Upper lobe of left lung (tissue), 6 donors: ENCODE measurements around the gene RBMS1. TPM values are rescaled to one million over a fixed set of nuclear protein-coding genes. Genes with fewer than 3 reads are reported as not detected.

ENCODE experiments used
- ATAC-seq, 2 donors: fragments of 200-7000 bp; cut with Tn5 transposase; one replicate each; pipeline ENCODE4 v1.9.1; 2022; ENCODE audit warnings: mild to moderate bottlenecking in 2 of 2, moderate library complexity in 2 of 2; ENCODE audit not compliant: low FRiP score in 2 of 2
- DNase-seq, 2 donors: peaks; one replicate each; pipeline ENCODE4 v3.0.0-alpha.2; 2019 to 2020
- H3K27ac ChIP-seq, 4 donors: fragments of 200-600 bp; sonication (generic); one replicate each; pipeline ENCODE4 v1.5.1; 2016 to 2019
- H3K27me3 ChIP-seq, 4 donors: fragments of 200-600 bp; sonication (generic); one replicate each; pipeline ENCODE4 v1.5.1; 2017 to 2019
- H3K36me3 ChIP-seq, 4 donors: fragments of 200-600 bp; sonication (generic); one replicate each; pipeline ENCODE4 v1.5.1; 2016 to 2019
- H3K4me1 ChIP-seq, 4 donors: fragments of 200-600 bp; sonication (generic); one replicate each; pipeline ENCODE4 v1.5.1; 2018 to 2019
- H3K4me3 ChIP-seq, 4 donors: fragments of 200-600 bp; sonication (generic); one replicate each; pipeline ENCODE4 v1.5.1; 2017 to 2019; ENCODE audit warnings: mild to moderate bottlenecking in 2 of 4, moderate library complexity in 1 of 4
- H3K9me3 ChIP-seq, 4 donors: fragments of 200-600 bp; sonication (generic); one replicate each; pipeline ENCODE4 v1.5.1; 2018 to 2019
- CTCF ChIP-seq, 6 experiments: fragments of 450-650 bp in 4 of 6; fragments of 200-600 bp in 2 of 6; sonication (generic) in 2 of 6; IDR thresholded peaks; one replicate each; pipeline ENCODE4 v1.5.1; 2016 to 2019; ENCODE audit warnings: antibody characterized with exemption in 6 of 6
- EP300 ChIP-seq, 4 donors: sonication (generic); formaldehyde crosslinking; IDR thresholded peaks; one replicate each; pipeline ENCODE4 v1.5.1; 2017; ENCODE audit warnings: antibody characterized with exemption in 4 of 4, control low read depth in 2 of 4
- POLR2A ChIP-seq, 4 donors: fragments of 450-650 bp; IDR thresholded peaks; one replicate each; pipeline ENCODE4 v1.5.1; 2016 to 2017; ENCODE audit warnings: antibody characterized with exemption in 4 of 4, mild to moderate bottlenecking in 2 of 4
- POLR2AphosphoS5 ChIP-seq, 2 donors: sonication (generic); formaldehyde crosslinking; IDR thresholded peaks; one replicate each; pipeline ENCODE4 v1.5.1; 2017; ENCODE audit warnings: antibody characterized with exemption in 2 of 2
- WGBS, 2 donors: methylation state at CpG; one replicate each; pipeline ENCODE4 v1.1.5; 2017 to 2018; 5-methylcytosine and 5-hydroxymethylcytosine counted together
- total RNA-seq, 6 donors: library from RNA; depleted of rRNA in 4 of 6; stranded (reverse); fragments of >200 nt in 4 of 6; gene quantifications; one replicate each; pipeline versions ENCODE4 v1.1.0 to v1.2.1, GENCODE V29; 2016 to 2021
- donor health status: DM: no; HTN: no; CAD: no; lungs with moderate emphysema.
- donor health status: DM: no; HTN: yes; CAD: no; lungs with severe emphysema.

Gene RBMS1
- total RNA-seq, 6 donors from 2014 or later, result 81.3 to 125 (median 95.4) TPM

- no peaks in the 10 kb centered on the region for H3K27me3 ChIP-seq
- peaks cover 12 to 36% (median 19%) of the 10 kb centered on the region in 4 donors for H3K4me1 ChIP-seq
- H3K36me3 ChIP-seq, result no peaks in the 10 kb centered on the region
- H3K4me3 ChIP-seq, result no peak overlapping the region
- H3K9me3 ChIP-seq, result no peaks in the 10 kb centered on the region
- DNase-seq (no peak), ATAC-seq (no peak)
- H3K27ac ChIP-seq, result no peak overlapping the region
- TF ChIP-seq EP300 (IDR thresholded peaks at IDR 0.05) (no peak), POLR2AphosphoS5 (IDR thresholded peaks at IDR 0.05) (no peak), CTCF (IDR thresholded peaks at IDR 0.05) (no peak), POLR2A (IDR thresholded peaks at IDR 0.05) (no peak)
- WGBS, 2 donors, result 89 to 93% methylated on average over 6 of the region's 6 CpGs
Observed at GRCh38 chr2:160467086-160467485, 26.5 kb downstream of the RBMS1 start.

- H3K4me3 ChIP-seq, result no peak overlapping the region
- DNase-seq (no peak), ATAC-seq (peak in 1 of 2 donors; percentile 57)
- no peaks in the 10 kb centered on the region for H3K9me3 ChIP-seq
- no peak for TF ChIP-seq POLR2A (IDR thresholded peaks at IDR 0.05)
- no peak for TF ChIP-seq POLR2AphosphoS5 (IDR thresholded peaks at IDR 0.05)
- no peak for TF ChIP-seq CTCF (IDR thresholded peaks at IDR 0.05)
- no peak for TF ChIP-seq EP300 (IDR thresholded peaks at IDR 0.05)
- H3K27me3 ChIP-seq, result no peaks in the 10 kb centered on the region
- H3K27ac ChIP-seq, result peak overlapping the region in 1 of 4 donors; percentile 18
- no peaks in the 10 kb centered on the region for H3K36me3 ChIP-seq
- WGBS, 2 donors, result 81 to 86% methylated on average over 3 of the region's 3 CpGs
- H3K4me1 ChIP-seq, result peaks cover 4 to 30% (median 17%) of the 10 kb centered on the region in 4 donors
Observed at GRCh38 chr2:160465406-160465805, 28.2 kb downstream of the RBMS1 start.

GRCh38 chr2:160465002-160465401 lies 28.6 kb downstream of the RBMS1 start:
- Histone ChIP-seq H3K4me1 (peaks cover 4 to 29% (median 15%) of the 10 kb centered on the region in 4 donors), H3K9me3 (no peaks in the 10 kb centered on the region), H3K4me3 (no peak overlapping the region), H3K36me3 (no peaks in the 10 kb centered on the region), H3K27me3 (no peaks in the 10 kb centered on the region), H3K27ac (no peak overlapping the region)
- DNase-seq (no peak), ATAC-seq (peak in 1 of 2 donors; percentile 72)
- WGBS, 2 donors, result 64 to 67% methylated on average over 2 of the region's 2 CpGs
- no peak for TF ChIP-seq POLR2A (IDR thresholded peaks at IDR 0.05)
- no peak for TF ChIP-seq CTCF (IDR thresholded peaks at IDR 0.05)

GRCh38 chr2:160464017-160464416 lies 29.6 kb downstream of the RBMS1 start:
- TF ChIP-seq EP300 (IDR thresholded peaks at IDR 0.05) (no peak), POLR2AphosphoS5 (IDR thresholded peaks at IDR 0.05) (no peak), POLR2A (IDR thresholded peaks at IDR 0.05) (no peak), CTCF (IDR thresholded peaks at IDR 0.05) (no peak)

GRCh38 chr2:160463245-160463644 lies 30.4 kb downstream of the RBMS1 start:
- peak overlapping the region in 1 of 4 donors; percentile 7 for H3K27ac ChIP-seq
- ATAC-seq (no peak), DNase-seq (peak in 1 of 2 donors; percentile 45)
- peaks cover 0 to 33% (median 12%) of the 10 kb centered on the region in 4 donors for H3K4me1 ChIP-seq
- WGBS, 2 donors, result 89 to 98% methylated on average over 9 of the region's 9 CpGs
- H3K9me3 ChIP-seq, result no peaks in the 10 kb centered on the region
- no peak for TF ChIP-seq POLR2AphosphoS5 (IDR thresholded peaks at IDR 0.05)
- no peak for TF ChIP-seq EP300 (IDR thresholded peaks at IDR 0.05)
- TF ChIP-seq POLR2A (IDR thresholded peaks at IDR 0.05), result no peak
- TF ChIP-seq CTCF (IDR thresholded peaks at IDR 0.05), result no peak
- H3K36me3 ChIP-seq, result no peaks in the 10 kb centered on the region
- H3K27me3 ChIP-seq, result no peaks in the 10 kb centered on the region
- no peak overlapping the region for H3K4me3 ChIP-seq

More at GRCh38 chr2:160464017-160464416, 29.6 kb downstream of the RBMS1 start:
- Histone ChIP-seq H3K4me3 (no peak overlapping the region), H3K9me3 (no peaks in the 10 kb centered on the region), H3K27ac (no peak overlapping the region), H3K27me3 (no peaks in the 10 kb centered on the region), H3K4me1 (peaks cover 0 to 26% (median 11%) of the 10 kb centered on the region in 4 donors), H3K36me3 (no peaks in the 10 kb centered on the region)
- ATAC-seq, result no peak
- DNase-seq, result no peak
- WGBS, 2 donors, result 72 to 84% methylated on average over 2 of the region's 2 CpGs
